Measurements from ENCODE around the gene OR52M1. TPM values are rescaled to one million over a fixed set of nuclear protein-coding genes. Genes with fewer than 3 reads are reported as not detected.

The OR52M1 gene
- total RNA-seq, 1 experiment from 2014 or later, result not detected

DNA sequence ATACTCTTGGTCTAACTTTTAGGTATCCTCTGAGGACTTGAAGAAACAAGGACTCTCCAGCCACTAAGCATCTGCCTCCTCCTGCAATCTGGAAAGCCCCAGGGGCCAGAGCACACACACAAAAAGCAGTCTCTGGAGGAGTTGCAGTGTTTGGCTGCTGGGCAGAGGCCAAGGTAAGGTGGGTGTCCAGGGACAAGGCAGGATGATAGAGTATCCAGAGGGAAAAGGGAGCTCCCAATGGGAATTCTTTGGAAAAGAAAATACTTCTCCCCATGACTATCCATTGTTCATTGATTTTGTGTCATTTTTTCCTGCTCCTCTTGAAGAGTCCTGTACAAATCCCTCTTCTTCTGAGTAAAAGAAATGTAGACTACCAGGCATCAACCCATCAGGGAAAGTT lies 36.5 kb downstream of the OR52M1 start, which contains the start of gene OR52I2:
TSS of gene OR52I2 (plus strand) at position 301 of the 400 bp plus-strand sequence.
- Histone ChIP-seq H3K79me2 (ENCODE audit: low read length) (no peaks in the 10 kb centered on the region), H3K9me2 (replicated peaks; ENCODE audit: low read length) (no peaks in the 10 kb centered on the region), H3K27ac (ENCODE audit: low read length) (no peak within 1 kb of the TSS), H3F3A (ENCODE audit: low read length, unreplicated experiment) (no peaks in the 10 kb centered on the region), H3K4me1 (ENCODE audit: insufficient read depth, low read length) (no peaks in the 10 kb centered on the region), H3K36me3 (ENCODE audit: low read depth, low read length) (no peaks in the 10 kb centered on the region), H3K9ac (ENCODE audit: low read length) (no peak within 1 kb of the TSS), H4K20me1 (ENCODE audit: low read length) (no peaks in the 10 kb centered on the region), H3K4me2 (ENCODE audit: low read length) (no peak within 1 kb of the TSS), H3K9me3 (ENCODE audit: low read length) (no peaks in the 10 kb centered on the region), H3K27me3 (ENCODE audit: low read length) (peaks cover 55% of the 10 kb centered on the region), H2AFZ (ENCODE audit: low read length) (no peak within 1 kb of the TSS), H3K4me3 (ENCODE audit: low read length) (no peak within 1 kb of the TSS)
- no peak for ATAC-seq
- DNase-seq, result no peak
- CTCF ChIA-PET, result no interaction called here
- no peak for TF ChIP-seq EZH2phosphoT487 (IDR thresholded peaks at IDR 0.05; ENCODE audit: borderline replicate concordance, low read length)
- TF ChIP-seq EZH2 (IDR thresholded peaks at IDR 0.05; ENCODE audit: low read length, unreplicated experiment), result no peak
- TF ChIP-seq, protein P1, sequence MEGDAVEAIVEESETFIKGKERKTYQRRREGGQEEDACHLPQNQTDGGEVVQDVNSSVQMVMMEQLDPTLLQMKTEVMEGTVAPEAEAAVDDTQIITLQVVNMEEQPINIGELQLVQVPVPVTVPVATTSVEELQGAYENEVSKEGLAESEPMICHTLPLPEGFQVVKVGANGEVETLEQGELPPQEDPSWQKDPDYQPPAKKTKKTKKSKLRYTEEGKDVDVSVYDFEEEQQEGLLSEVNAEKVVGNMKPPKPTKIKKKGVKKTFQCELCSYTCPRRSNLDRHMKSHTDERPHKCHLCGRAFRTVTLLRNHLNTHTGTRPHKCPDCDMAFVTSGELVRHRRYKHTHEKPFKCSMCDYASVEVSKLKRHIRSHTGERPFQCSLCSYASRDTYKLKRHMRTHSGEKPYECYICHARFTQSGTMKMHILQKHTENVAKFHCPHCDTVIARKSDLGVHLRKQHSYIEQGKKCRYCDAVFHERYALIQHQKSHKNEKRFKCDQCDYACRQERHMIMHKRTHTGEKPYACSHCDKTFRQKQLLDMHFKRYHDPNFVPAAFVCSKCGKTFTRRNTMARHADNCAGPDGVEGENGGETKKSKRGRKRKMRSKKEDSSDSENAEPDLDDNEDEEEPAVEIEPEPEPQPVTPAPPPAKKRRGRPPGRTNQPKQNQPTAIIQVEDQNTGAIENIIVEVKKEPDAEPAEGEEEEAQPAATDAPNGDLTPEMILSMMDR (conservative IDR thresholded peaks at IDR 0.05; ENCODE audit: low read depth, low read length), result no peak
- no TSS peak for BruUV-seq (replicated peaks)
- intact Hi-C loops (cut with micrococcal nuclease), result no loop called here
- POLR2A ChIA-PET (ENCODE audit: unreplicated experiment), result no interaction called here

DNA sequence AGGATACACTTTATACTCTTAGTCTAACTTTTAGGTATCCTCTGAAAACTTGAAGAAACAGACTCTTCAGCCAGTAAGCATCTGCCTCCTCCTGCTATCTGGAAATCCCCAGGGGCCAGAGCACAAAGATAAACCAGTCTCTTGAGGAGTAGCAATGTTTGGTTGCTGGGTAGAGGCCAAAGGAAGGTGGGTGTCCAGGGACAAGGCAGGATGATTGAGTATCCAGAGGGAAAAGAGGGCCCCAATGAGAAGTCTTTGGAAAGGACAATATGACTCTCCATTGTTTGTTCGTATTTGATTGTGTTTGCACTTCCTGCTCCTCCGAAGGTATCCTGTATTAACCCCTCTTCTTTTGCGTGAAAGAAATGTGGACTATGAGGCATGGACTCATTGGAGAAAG lies 44.0 kb downstream of the OR52M1 start:
- Histone ChIP-seq H3K4me1 (ENCODE audit: insufficient read depth, low read length) (no peaks in the 10 kb centered on the region), H3K9me3 (ENCODE audit: low read length) (no peaks in the 10 kb centered on the region), H3K9me2 (replicated peaks; ENCODE audit: low read length) (no peaks in the 10 kb centered on the region), H3K36me3 (ENCODE audit: low read depth, low read length) (no peaks in the 10 kb centered on the region), H3K27me3 (ENCODE audit: low read length) (peaks cover 9% of the 10 kb centered on the region), H3K4me3 (ENCODE audit: low read length) (no peak overlapping the region), H3K27ac (ENCODE audit: low read length) (no peak overlapping the region), H3F3A (ENCODE audit: low read length, unreplicated experiment) (no peaks in the 10 kb centered on the region), H2AFZ (ENCODE audit: low read length) (no peak overlapping the region), H3K9ac (ENCODE audit: low read length) (no peak overlapping the region), H4K20me1 (ENCODE audit: low read length) (no peaks in the 10 kb centered on the region), H3K79me2 (ENCODE audit: low read length) (no peaks in the 10 kb centered on the region), H3K4me2 (ENCODE audit: low read length) (no peak overlapping the region)
- CTCF ChIA-PET, result no interaction called here
- POLR2A ChIA-PET (ENCODE audit: unreplicated experiment), result no interaction called here
- no peak for DNase-seq
- BruUV-seq (replicated peaks), result no TSS peak
- TF ChIP-seq EZH2 (IDR thresholded peaks at IDR 0.05; ENCODE audit: low read length, unreplicated experiment) (no peak), EZH2phosphoT487 (IDR thresholded peaks at IDR 0.05; ENCODE audit: borderline replicate concordance, low read length) (no peak)
- TF ChIP-seq, protein P1 (conservative IDR thresholded peaks at IDR 0.05; ENCODE audit: low read depth, low read length), result no peak
- intact Hi-C loops (cut with micrococcal nuclease), result no loop called here
- no peak for ATAC-seq

DNA sequence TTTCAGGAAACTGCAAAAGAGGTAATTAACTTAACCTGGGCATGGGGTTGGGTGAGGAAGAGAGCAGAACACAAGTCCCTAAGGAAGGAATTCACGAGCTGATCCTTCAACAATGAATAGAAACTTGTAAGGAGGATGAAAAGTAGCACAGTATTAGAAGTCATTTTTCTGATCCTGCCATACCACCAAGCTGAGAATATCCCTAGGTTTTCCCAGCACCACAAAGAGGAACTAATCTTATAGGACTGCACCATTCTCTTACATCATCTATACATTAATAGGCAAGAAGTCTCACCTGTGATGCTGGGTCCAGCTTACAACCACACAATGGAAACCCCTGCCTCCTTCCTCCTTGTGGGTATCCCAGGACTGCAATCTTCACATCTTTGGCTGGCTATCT lies 48.7 kb downstream of the OR52M1 start, which contains the start of gene OR52I1:
TSS of gene OR52I1 (plus strand) at position 301 of the 400 bp plus-strand sequence. CDS start at position 301, 0 bp downstream.
- BruUV-seq (replicated peaks), result no TSS peak
- DNase-seq, result no peak
- POLR2A ChIA-PET (ENCODE audit: unreplicated experiment), result no interaction called here

More for the DNA sequence above, 48.7 kb downstream of the OR52M1 start, which contains the start of gene OR52I1:
- Histone ChIP-seq H3K27me3 (ENCODE audit: low read length) (no peaks in the 10 kb centered on the region), H4K20me1 (ENCODE audit: low read length) (no peaks in the 10 kb centered on the region), H3K4me2 (ENCODE audit: low read length) (no peak within 1 kb of the TSS), H3K79me2 (ENCODE audit: low read length) (no peaks in the 10 kb centered on the region), H3K27ac (ENCODE audit: low read length) (no peak within 1 kb of the TSS), H3K9me2 (replicated peaks; ENCODE audit: low read length) (no peaks in the 10 kb centered on the region), H3K36me3 (ENCODE audit: low read depth, low read length) (no peaks in the 10 kb centered on the region), H2AFZ (ENCODE audit: low read length) (no peak within 1 kb of the TSS), H3K9ac (ENCODE audit: low read length) (no peak within 1 kb of the TSS), H3K9me3 (ENCODE audit: low read length) (no peaks in the 10 kb centered on the region), H3K4me1 (ENCODE audit: insufficient read depth, low read length) (no peaks in the 10 kb centered on the region), H3F3A (ENCODE audit: low read length, unreplicated experiment) (no peaks in the 10 kb centered on the region), H3K4me3 (ENCODE audit: low read length) (no peak within 1 kb of the TSS)
- intact Hi-C loops (cut with micrococcal nuclease), result no loop called here
- ATAC-seq, result no peak
- CTCF ChIA-PET, result no interaction called here
- TF ChIP-seq EZH2phosphoT487 (IDR thresholded peaks at IDR 0.05; ENCODE audit: borderline replicate concordance, low read length) (no peak), EZH2 (IDR thresholded peaks at IDR 0.05; ENCODE audit: low read length, unreplicated experiment) (no peak)
- TF ChIP-seq, protein P1 (conservative IDR thresholded peaks at IDR 0.05; ENCODE audit: low read depth, low read length), result no peak

Data from PC-3 (cell line).